PC-9 (cell line): ENCODE results near the gene ATP8A1.

Experiments
- CTCF ChIP-seq: fragments of 200-600 bp; sonication (generic); conservative IDR thresholded peaks from 2 replicates; pipeline ENCODE4 v1.6.1; 2017; ENCODE audit warnings: mixed run types, antibody characterized with exemption, mild to moderate bottlenecking, moderate library complexity
- EZH2 ChIP-seq: fragments of 200-600 bp; sonication (generic); IDR thresholded peaks from 2 replicates; pipeline ENCODE4 v1.8.0; 2017; ENCODE audit warnings: antibody characterized with exemption, low read depth

GRCh38 chr4:42678512-42678911 lies 21.6 kb upstream of the ATP8A1 start:
- TF ChIP-seq CTCF = no peak
- no peak for TF ChIP-seq EZH2
